Nephron progenitor cell (in vitro differentiated cells): ENCODE data around the gene RARB.

Experiments
- DNase-seq: peaks from one replicate; pipeline ENCODE4 v3.0.0; 2021
- H3K27ac Mint-ChIP-seq: 2 replicates; pipeline ENCODE4 v1.8.0; 2021; ENCODE audit warnings: mild to moderate bottlenecking, moderate library complexity, mixed read lengths
- H3K27me3 Mint-ChIP-seq: 2 replicates; pipeline ENCODE4 v1.8.0; 2021; ENCODE audit warnings: mild to moderate bottlenecking, low read depth, mixed read lengths; ENCODE audit not compliant: poor library complexity
- H3K36me3 Mint-ChIP-seq: 2 replicates; pipeline ENCODE4 v1.8.0; 2021; ENCODE audit warnings: low read depth, mixed read lengths
- H3K4me1 Mint-ChIP-seq: 2 replicates; pipeline ENCODE4 v1.8.0; 2021; ENCODE audit warnings: mixed read lengths
- H3K4me3 Mint-ChIP-seq: 2 replicates; pipeline ENCODE4 v1.8.0; 2021; ENCODE audit warnings: mild to moderate bottlenecking, moderate library complexity, mixed read lengths
- H3K9me3 Mint-ChIP-seq: 2 replicates; pipeline ENCODE4 v1.8.0; 2021; ENCODE audit warnings: mild to moderate bottlenecking, moderate library complexity, mixed read lengths
- TF ChIP-seq, protein P1 (sequence below): fragments of 200-600 bp; sonication (generic); IDR thresholded peaks from 2 replicates; pipeline ENCODE4 v1.5.0; 2021; ENCODE audit warnings: antibody characterized with exemption

RARB gene

DNA sequence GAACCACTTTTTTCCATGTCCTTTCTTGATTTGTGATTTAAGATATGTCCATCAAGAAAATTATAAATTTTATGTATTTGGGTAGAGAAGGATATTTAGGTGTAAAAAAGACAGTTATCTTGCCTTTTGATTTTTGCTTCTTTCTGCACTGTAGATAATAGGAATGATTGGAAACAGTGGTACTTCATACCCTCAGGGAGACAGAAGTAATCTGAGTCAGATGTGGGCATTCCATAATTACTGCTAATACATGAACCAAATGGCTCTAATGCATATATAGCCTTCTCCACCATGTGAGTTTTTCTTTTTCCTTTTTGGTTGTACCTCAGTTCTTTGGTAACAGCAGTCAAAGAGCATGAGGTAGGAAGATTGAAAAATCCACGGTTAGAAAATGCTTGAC lies 67.2 kb downstream of the RARB start:
- Mint-ChIP-seq H3K27me3 (peaks cover 2% of the 10 kb centered on the region), H3K4me1 (peaks cover 16% of the 10 kb centered on the region), H3K4me3 (no peak overlapping the region), H3K36me3 (peaks cover 65% of the 10 kb centered on the region), H3K27ac (no peak overlapping the region), H3K9me3 (peaks cover 65% of the 10 kb centered on the region)
- DNase-seq = no peak
- TF ChIP-seq, protein P1, sequence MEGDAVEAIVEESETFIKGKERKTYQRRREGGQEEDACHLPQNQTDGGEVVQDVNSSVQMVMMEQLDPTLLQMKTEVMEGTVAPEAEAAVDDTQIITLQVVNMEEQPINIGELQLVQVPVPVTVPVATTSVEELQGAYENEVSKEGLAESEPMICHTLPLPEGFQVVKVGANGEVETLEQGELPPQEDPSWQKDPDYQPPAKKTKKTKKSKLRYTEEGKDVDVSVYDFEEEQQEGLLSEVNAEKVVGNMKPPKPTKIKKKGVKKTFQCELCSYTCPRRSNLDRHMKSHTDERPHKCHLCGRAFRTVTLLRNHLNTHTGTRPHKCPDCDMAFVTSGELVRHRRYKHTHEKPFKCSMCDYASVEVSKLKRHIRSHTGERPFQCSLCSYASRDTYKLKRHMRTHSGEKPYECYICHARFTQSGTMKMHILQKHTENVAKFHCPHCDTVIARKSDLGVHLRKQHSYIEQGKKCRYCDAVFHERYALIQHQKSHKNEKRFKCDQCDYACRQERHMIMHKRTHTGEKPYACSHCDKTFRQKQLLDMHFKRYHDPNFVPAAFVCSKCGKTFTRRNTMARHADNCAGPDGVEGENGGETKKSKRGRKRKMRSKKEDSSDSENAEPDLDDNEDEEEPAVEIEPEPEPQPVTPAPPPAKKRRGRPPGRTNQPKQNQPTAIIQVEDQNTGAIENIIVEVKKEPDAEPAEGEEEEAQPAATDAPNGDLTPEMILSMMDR = no peak

DNA sequence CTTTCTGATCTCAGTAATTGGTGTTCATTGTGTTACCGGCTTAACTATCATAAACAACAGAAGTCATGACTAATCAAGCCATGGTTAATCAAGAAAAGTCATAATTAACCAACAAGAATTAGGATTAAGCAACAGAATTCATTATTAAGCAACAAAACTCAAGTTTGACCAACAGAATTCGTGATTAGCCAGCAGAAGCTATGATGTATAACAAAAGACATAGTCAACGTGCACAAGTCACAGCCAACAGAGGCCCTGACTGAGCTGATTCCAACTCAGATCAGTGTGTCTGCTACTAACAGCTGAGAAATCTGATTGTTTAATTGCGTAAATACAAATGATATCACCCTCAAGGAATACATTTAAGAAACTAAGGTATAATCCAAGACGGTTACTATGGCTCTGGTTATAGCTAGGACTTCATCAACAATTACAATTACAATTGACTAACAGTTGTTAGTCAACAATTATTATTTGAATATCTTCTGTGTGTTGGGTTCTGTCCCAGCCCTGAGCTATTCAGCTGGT lies 67.7 kb downstream of the RARB start:
- Mint-ChIP-seq H3K4me3 (no peak overlapping the region), H3K4me1 (peaks cover 12% of the 10 kb centered on the region), H3K27me3 (peaks cover 2% of the 10 kb centered on the region), H3K9me3 (peaks cover 65% of the 10 kb centered on the region), H3K36me3 (peaks cover 61% of the 10 kb centered on the region), H3K27ac (no peak overlapping the region)
- DNase-seq = no peak
- TF ChIP-seq, protein P1 = no peak

DNA sequence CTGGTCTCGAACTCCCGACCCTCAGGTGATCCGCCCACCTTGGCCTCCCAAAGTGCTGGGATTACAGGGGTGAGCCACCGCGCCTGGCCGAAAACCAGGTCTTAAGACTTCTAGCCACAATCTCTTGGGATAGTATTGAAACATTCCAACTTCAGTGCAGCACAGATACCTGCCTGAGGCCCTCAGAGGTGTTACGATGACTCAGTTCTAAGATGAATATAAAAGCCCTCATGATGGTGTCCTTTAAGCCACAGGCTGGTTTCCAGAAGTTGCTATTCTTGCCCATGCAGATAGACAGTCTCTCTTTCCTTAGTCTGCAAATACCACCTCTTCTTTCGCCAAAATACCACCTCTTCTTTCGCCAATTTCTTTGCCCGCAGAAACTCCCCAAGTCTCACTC lies 69.0 kb downstream of the RARB start:
- no peak overlapping the region for H3K4me3 Mint-ChIP-seq
- no peak overlapping the region for H3K27ac Mint-ChIP-seq
- TF ChIP-seq, protein P1 = no peak
- peaks cover 4% of the 10 kb centered on the region for H3K4me1 Mint-ChIP-seq
- H3K36me3 Mint-ChIP-seq = peaks cover 65% of the 10 kb centered on the region
- peaks cover 6% of the 10 kb centered on the region for H3K27me3 Mint-ChIP-seq
- no peak for DNase-seq
- peaks cover 55% of the 10 kb centered on the region for H3K9me3 Mint-ChIP-seq

DNA sequence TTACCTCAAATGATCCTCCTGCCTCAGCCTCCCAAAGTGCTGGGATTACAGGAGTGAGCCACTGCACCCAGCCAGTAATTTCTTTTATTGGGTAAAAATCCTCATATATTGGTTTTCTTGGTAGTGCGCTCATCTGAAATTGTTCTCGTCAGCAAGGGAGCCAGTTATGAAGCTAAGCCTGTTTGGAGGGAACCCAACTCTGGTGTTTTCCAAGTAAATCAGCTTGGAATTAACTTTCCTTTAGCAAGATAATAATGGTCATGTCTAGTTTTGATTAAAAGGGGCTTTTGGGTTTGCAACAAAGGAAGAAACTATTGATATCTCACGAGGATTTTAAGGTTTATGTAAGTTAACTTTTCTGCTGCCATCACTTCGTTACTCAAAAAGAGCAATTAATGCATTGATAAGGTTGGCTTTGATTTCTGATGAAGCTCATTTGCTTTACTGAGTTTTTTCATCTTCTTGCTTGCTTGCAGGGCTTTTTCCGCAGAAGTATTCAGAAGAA lies 72.7 kb downstream of the RARB start:
- no peak overlapping the region for H3K4me3 Mint-ChIP-seq
- H3K36me3 Mint-ChIP-seq = peaks cover 57% of the 10 kb centered on the region
- DNase-seq = no peak
- TF ChIP-seq, protein P1 = no peak
- H3K27ac Mint-ChIP-seq = no peak overlapping the region
- no peaks in the 10 kb centered on the region for H3K4me1 Mint-ChIP-seq
- H3K9me3 Mint-ChIP-seq = peaks cover 18% of the 10 kb centered on the region
- H3K27me3 Mint-ChIP-seq = peaks cover 6% of the 10 kb centered on the region

DNA sequence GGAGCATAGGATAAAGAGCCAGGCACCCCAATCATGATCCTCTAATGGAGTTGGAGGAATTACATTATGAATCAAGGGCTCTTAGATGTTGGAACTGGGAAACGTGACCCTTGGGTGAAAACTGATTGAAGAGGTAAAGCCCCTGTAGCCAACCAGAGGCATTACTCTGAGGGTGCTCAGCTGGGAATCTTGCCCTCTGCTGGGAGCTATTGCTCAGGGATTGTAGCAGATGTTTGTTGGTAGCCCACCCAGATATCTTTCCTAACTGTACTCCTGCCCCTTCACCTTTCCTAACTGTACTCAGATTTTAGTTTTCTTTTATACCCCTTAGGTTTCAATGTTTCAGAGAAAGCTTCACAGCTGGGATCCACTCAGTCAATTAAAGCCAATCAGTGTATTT lies 74.2 kb downstream of the RARB start:
- Mint-ChIP-seq H3K4me3 (no peak overlapping the region), H3K36me3 (peaks cover 57% of the 10 kb centered on the region), H3K27me3 (peaks cover 5% of the 10 kb centered on the region), H3K9me3 (peaks cover 12% of the 10 kb centered on the region), H3K27ac (no peak overlapping the region), H3K4me1 (peaks cover 7% of the 10 kb centered on the region)
- TF ChIP-seq, protein P1 = no peak
- DNase-seq = no peak

DNA sequence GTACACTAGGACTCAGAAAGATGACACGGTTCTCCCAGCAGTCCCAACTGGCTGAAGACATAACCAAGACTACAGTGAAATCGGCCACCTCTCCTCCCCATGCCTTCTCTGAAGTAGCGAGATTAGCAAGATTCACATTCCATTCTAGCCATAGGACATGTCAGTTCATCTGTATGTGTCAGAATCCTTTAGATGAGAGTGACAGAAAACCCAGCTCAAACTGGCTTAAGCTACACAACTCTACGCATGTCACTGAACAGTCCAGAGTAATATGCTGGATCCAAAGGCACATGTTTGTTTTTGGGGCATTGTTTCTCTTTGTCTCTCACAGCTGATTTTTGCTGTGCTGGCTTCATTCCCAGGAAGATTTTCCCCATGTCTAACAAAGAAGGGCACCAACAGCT lies 75.8 kb downstream of the RARB start:
- no peaks in the 10 kb centered on the region for H3K9me3 Mint-ChIP-seq
- H3K4me1 Mint-ChIP-seq = peaks cover 21% of the 10 kb centered on the region
- peaks cover 50% of the 10 kb centered on the region for H3K36me3 Mint-ChIP-seq
- no peak overlapping the region for H3K27ac Mint-ChIP-seq
- H3K4me3 Mint-ChIP-seq = no peak overlapping the region
- H3K27me3 Mint-ChIP-seq = peaks cover 6% of the 10 kb centered on the region
- TF ChIP-seq, protein P1 = no peak
- no peak for DNase-seq
